NT2/D1 (cell line): ENCODE results near the gene TBL1X.

Experiments
- YY1 ChIP-seq: IDR thresholded peaks from 2 replicates; pipeline ENCODE4 v1.6.1; 2011; ENCODE audit not compliant: insufficient read length, insufficient read depth
- ZNF274 ChIP-seq: IDR thresholded peaks from 2 replicates; pipeline ENCODE4 v1.6.1; 2011; ENCODE audit warnings: mild to moderate bottlenecking, low read depth, low read length

DNA sequence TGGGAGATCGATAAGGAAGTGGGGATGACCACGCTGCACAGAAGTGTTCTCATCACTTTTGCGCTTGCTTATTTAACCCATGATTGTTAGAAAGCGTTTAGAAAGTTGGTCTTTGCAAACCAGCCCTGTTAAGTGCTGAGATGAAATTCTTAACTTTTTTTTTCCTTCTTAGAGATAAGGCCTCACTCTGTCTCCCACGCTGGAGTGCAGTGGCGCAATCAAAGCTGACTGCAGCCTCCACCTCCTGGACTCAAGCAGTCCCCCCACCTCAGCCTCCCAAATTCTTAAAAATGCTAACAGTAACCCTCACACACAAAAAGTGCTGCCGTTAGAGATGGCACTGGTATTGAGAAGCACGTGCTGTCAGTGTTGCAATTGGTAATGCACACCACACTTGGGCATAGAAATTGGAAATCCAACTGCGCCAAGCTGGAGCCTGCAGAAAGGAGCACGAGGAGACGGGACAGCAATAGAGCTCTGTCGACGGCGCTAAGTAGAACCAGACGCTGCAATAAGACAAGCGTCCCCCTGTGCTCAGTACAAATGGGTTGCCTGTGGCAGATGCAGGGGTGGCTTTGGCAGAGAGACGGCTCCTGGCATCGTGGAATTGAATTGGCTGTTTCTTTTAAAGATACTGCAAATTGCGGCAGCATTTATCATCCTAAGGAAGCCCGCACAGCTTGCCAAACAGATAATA, 113.4 kb downstream of the TBL1X start:
- TF ChIP-seq YY1 = no peak
- no peak for TF ChIP-seq ZNF274
